NT2/D1 (cell line): ENCODE results near the gene SLC2A2.

Source experiments
- DNase-seq: peaks from one replicate; pipeline ENCODE4 v3.0.0-alpha.2; 2011; ENCODE audit warnings: low read depth, low spot score
- H3K27me3 ChIP-seq: 2 replicates; pipeline ENCODE4 v1.6.0; 2011; ENCODE audit warnings: mild to moderate bottlenecking; ENCODE audit not compliant: insufficient read length, insufficient read depth
- H3K36me3 ChIP-seq: 2 replicates; pipeline ENCODE4 v1.6.1; 2011; ENCODE audit warnings: mild to moderate bottlenecking, low read length, mixed read lengths; ENCODE audit not compliant: insufficient read depth, insufficient read length
- H3K4me1 ChIP-seq: 2 replicates; pipeline ENCODE4 v1.5.1; 2011; ENCODE audit not compliant: insufficient read depth, insufficient read length
- H3K4me3 ChIP-seq: 2 replicates; pipeline ENCODE4 v1.5.1; 2011; ENCODE audit warnings: low read depth; ENCODE audit not compliant: insufficient read length
- H3K9ac ChIP-seq: 2 replicates; pipeline ENCODE4 v1.6.0; 2011; ENCODE audit warnings: low read depth; ENCODE audit not compliant: insufficient read length
- H3K9me3 ChIP-seq: 2 replicates; pipeline ENCODE4 v1.5.1; 2011; ENCODE audit warnings: mild to moderate bottlenecking, low read length; ENCODE audit not compliant: insufficient read depth
- SUZ12 ChIP-seq: IDR thresholded peaks from 2 replicates; pipeline ENCODE4 v1.6.1; 2011; ENCODE audit not compliant: insufficient read length, insufficient read depth; ENCODE audit errors: extremely low read depth
- YY1 ChIP-seq: IDR thresholded peaks from 2 replicates; pipeline ENCODE4 v1.6.1; 2011; ENCODE audit not compliant: insufficient read length, insufficient read depth
- ZNF274 ChIP-seq: IDR thresholded peaks from 2 replicates; pipeline ENCODE4 v1.6.1; 2011; ENCODE audit warnings: mild to moderate bottlenecking, low read depth, low read length

SLC2A2 gene

GRCh38 chr3:171028025-171028778, 1.7 kb upstream of the SLC2A2 start:
- Histone ChIP-seq H3K36me3 (no peaks in the 10 kb centered on the region), H3K9ac (no peak overlapping the region), H3K4me3 (no peak overlapping the region), H3K4me1 (no peaks in the 10 kb centered on the region), H3K9me3 (no peaks in the 10 kb centered on the region), H3K27me3 (no peaks in the 10 kb centered on the region)
- no peak for TF ChIP-seq ZNF274
- no peak for TF ChIP-seq SUZ12
- TF ChIP-seq YY1: no peak
- DNase-seq: no peak

- Histone ChIP-seq H3K9me3 (no peaks in the 10 kb centered on the region), H3K9ac (no peak overlapping the region), H3K4me3 (no peak overlapping the region), H3K4me1 (no peaks in the 10 kb centered on the region), H3K27me3 (no peaks in the 10 kb centered on the region), H3K36me3 (no peaks in the 10 kb centered on the region)
- TF ChIP-seq ZNF274: no peak
- no peak for TF ChIP-seq SUZ12
- no peak for TF ChIP-seq YY1
- no peak for DNase-seq
Measured at GRCh38 chr3:171023566-171023965, 3.0 kb downstream of the SLC2A2 start.

GRCh38 chr3:171021377-171021776, 5.1 kb downstream of the SLC2A2 start:
- TF ChIP-seq ZNF274 (no peak), YY1 (no peak), SUZ12 (no peak)
- no peaks in the 10 kb centered on the region for H3K27me3 ChIP-seq
- H3K9ac ChIP-seq: no peak overlapping the region
- no peak for DNase-seq
- no peak overlapping the region for H3K4me3 ChIP-seq
- H3K4me1 ChIP-seq: no peaks in the 10 kb centered on the region
- no peaks in the 10 kb centered on the region for H3K9me3 ChIP-seq
- no peaks in the 10 kb centered on the region for H3K36me3 ChIP-seq

- DNase-seq: peak; percentile 3
- TF ChIP-seq ZNF274 (no peak), YY1 (no peak), SUZ12 (no peak)
- Histone ChIP-seq H3K4me3 (no peak overlapping the region), H3K9ac (no peak overlapping the region), H3K27me3 (no peaks in the 10 kb centered on the region), H3K4me1 (no peaks in the 10 kb centered on the region), H3K9me3 (no peaks in the 10 kb centered on the region), H3K36me3 (no peaks in the 10 kb centered on the region)
Measured at GRCh38 chr3:171018156-171018935, 8.2 kb downstream of the SLC2A2 start.

GRCh38 chr3:171013822-171014748, 12.4 kb downstream of the SLC2A2 start:
- H3K9me3 ChIP-seq: no peaks in the 10 kb centered on the region
- no peaks in the 10 kb centered on the region for H3K36me3 ChIP-seq
- no peaks in the 10 kb centered on the region for H3K4me1 ChIP-seq
- H3K9ac ChIP-seq: no peak overlapping the region
- H3K27me3 ChIP-seq: no peaks in the 10 kb centered on the region
- TF ChIP-seq YY1 (no peak), ZNF274 (no peak), SUZ12 (no peak)
- no peak for DNase-seq
- no peak overlapping the region for H3K4me3 ChIP-seq

GRCh38 chr3:171011873-171012336, 14.6 kb downstream of the SLC2A2 start:
- H3K4me3 ChIP-seq: no peak overlapping the region
- no peak overlapping the region for H3K9ac ChIP-seq
- H3K9me3 ChIP-seq: no peaks in the 10 kb centered on the region
- no peaks in the 10 kb centered on the region for H3K36me3 ChIP-seq
- H3K4me1 ChIP-seq: no peaks in the 10 kb centered on the region
- DNase-seq: no peak
- H3K27me3 ChIP-seq: no peaks in the 10 kb centered on the region
- TF ChIP-seq YY1: no peak
- no peak for TF ChIP-seq ZNF274
- TF ChIP-seq SUZ12: no peak
